Mesendoderm (in vitro differentiated cells): ENCODE data around the gene SLCO2A1.

Experiments used
- DNase-seq: peaks from one replicate; pipeline ENCODE4 v3.0.0; 2013
- H2AK5ac ChIP-seq: 2 replicates; pipeline ENCODE4 v1.6.1; 2013; ENCODE audit warnings: low read length, inconsistent platforms
- H2BK120ac ChIP-seq: 2 replicates; pipeline ENCODE4 v1.6.1; 2013; ENCODE audit warnings: low read depth, mild to moderate bottlenecking, low read length, moderate library complexity, mixed read lengths
- H2BK15ac ChIP-seq: replicated peaks from 2 replicates; pipeline ENCODE4 v1.6.1; 2013; ENCODE audit warnings: low read depth, mild to moderate bottlenecking, moderate library complexity
- H2BK5ac ChIP-seq: 2 replicates; pipeline ENCODE4 v1.6.1; 2013; ENCODE audit warnings: low read length, inconsistent platforms
- H3K18ac ChIP-seq: 2 replicates; pipeline ENCODE4 v1.6.1; 2013; ENCODE audit warnings: mild to moderate bottlenecking, low read length, mixed read lengths
- H3K23ac ChIP-seq: one replicate; pipeline ENCODE4 v1.6.1; 2013; ENCODE audit warnings: low read length
- H3K27ac ChIP-seq: 2 replicates; pipeline ENCODE4 v1.5.1; 2013; ENCODE audit warnings: low read depth, mild to moderate bottlenecking, inconsistent platforms, low read length, moderate library complexity
- H3K27me3 ChIP-seq: 2 replicates; pipeline ENCODE4 v1.6.1; 2013; ENCODE audit warnings: low read length, control low read depth, mild to moderate bottlenecking, inconsistent platforms; ENCODE audit not compliant: insufficient read depth, poor library complexity
- H3K36me3 ChIP-seq: 2 replicates; pipeline ENCODE4 v1.6.1; 2013; ENCODE audit warnings: low read length, inconsistent platforms; ENCODE audit not compliant: control insufficient read depth, insufficient read depth
- H3K4ac ChIP-seq: one replicate; pipeline ENCODE4 v1.6.1; 2013; ENCODE audit warnings: low read depth, mild to moderate bottlenecking, low read length, moderate library complexity
- H3K4me1 ChIP-seq: 2 replicates; pipeline ENCODE4 v1.6.1; 2013; ENCODE audit warnings: low read depth, low read length, inconsistent platforms; ENCODE audit not compliant: control insufficient read depth
- H3K4me2 ChIP-seq: 2 replicates; pipeline ENCODE4 v1.6.1; 2013; ENCODE audit warnings: low read length
- H3K4me3 ChIP-seq: 2 replicates; pipeline ENCODE4 v1.5.1; 2013; ENCODE audit warnings: mild to moderate bottlenecking, low read length
- H3K56ac ChIP-seq: one replicate; pipeline ENCODE4 v1.6.1; 2013; ENCODE audit warnings: low read length
- H3K79me1 ChIP-seq: 2 replicates; pipeline ENCODE4 v1.6.1; 2013; ENCODE audit warnings: low read length, inconsistent platforms
- H3K79me2 ChIP-seq: 2 replicates; pipeline ENCODE4 v1.6.1; 2013; ENCODE audit warnings: mild to moderate bottlenecking, low read length; ENCODE audit not compliant: control insufficient read depth, insufficient read depth
- H3K9ac ChIP-seq: 2 replicates; pipeline ENCODE4 v1.6.1; 2013; ENCODE audit warnings: low read length, inconsistent platforms
- H4K5ac ChIP-seq: one replicate; pipeline ENCODE4 v1.6.1; 2013; ENCODE audit warnings: low read length
- H4K8ac ChIP-seq: one replicate; pipeline ENCODE4 v1.6.1; 2013; ENCODE audit warnings: low read depth, mild to moderate bottlenecking, control low read depth, low read length, moderate library complexity
- WGBS: extraction: QIAGEN DNeasy Blood & Tissue Kit; methylation state at CpG from one replicate; pipeline ENCODE4 v1.1.7; 2013; ENCODE audit warnings: low lambda C conversion rate, missing lambda C conversion rate; ENCODE audit not compliant: insufficient coverage; ENCODE audit errors: extremely low coverage; 5-methylcytosine and 5-hydroxymethylcytosine counted together

The SLCO2A1 gene

DNA sequence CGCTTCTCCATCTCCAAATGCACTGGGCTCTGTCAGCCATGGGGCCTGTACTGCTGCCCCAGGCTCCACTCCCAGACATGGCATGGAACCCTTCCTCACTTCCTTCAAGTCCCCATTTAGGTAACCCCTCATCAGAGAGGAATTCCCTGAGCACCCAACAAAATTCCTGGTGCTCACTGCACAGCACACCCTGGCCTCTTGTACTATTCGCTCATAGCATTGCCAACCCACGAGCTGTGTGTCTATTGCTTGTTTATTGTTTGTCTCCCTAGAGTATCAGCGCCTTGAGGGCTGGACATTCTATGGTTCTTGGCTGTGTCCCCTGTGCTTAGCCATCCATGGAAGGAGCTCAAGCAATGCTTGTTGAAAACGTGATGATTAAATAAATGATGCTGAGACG, 46.1 kb upstream of the SLCO2A1 start:
- Histone ChIP-seq H2BK5ac (no peak overlapping the region), H3K56ac (no peak overlapping the region)
- WGBS = no CpG with 5 or more reads among the region's 6 CpGs

DNA sequence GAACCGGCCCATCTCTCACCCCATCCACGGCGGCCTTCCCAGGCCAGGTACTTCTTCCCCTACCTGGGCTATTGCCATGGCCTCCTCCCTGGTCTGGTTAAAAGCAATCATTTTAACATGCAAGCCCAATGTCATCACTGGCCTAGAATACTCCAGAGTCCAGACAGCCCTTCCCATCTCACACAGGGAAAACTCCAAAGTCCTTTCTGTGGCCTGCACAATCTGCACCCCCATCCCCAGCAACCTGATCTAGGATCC, 45.8 kb upstream of the SLCO2A1 start:
- Histone ChIP-seq H3K9ac (no peak overlapping the region), H3K4me2 (no peak overlapping the region), H3K23ac (no peak overlapping the region), H2BK5ac (no peak overlapping the region), H3K27me3 (no peaks in the 10 kb centered on the region), H3K56ac (no peak overlapping the region), H3K18ac (no peak overlapping the region), H4K5ac (no peak overlapping the region), H2BK120ac (no peak overlapping the region), H3K79me2 (no peaks in the 10 kb centered on the region), H4K8ac (no peak overlapping the region), H3K4ac (no peak overlapping the region), H3K79me1 (no peaks in the 10 kb centered on the region), H2BK15ac (no peak overlapping the region), H3K36me3 (no peaks in the 10 kb centered on the region), H3K4me3 (no peak overlapping the region), H2AK5ac (no peak overlapping the region), H3K27ac (no peak overlapping the region), H3K4me1 (no peaks in the 10 kb centered on the region)
- DNase-seq = no peak
- WGBS = no CpG with 5 or more reads among the region's 3 CpGs

More for the DNA sequence above, 46.1 kb upstream of the SLCO2A1 start:
- Histone ChIP-seq H3K36me3 (no peaks in the 10 kb centered on the region), H3K4ac (no peak overlapping the region), H2AK5ac (no peak overlapping the region), H3K4me1 (no peaks in the 10 kb centered on the region), H3K79me1 (no peaks in the 10 kb centered on the region), H3K27ac (no peak overlapping the region), H3K4me3 (no peak overlapping the region), H4K5ac (no peak overlapping the region), H3K27me3 (no peaks in the 10 kb centered on the region), H2BK120ac (no peak overlapping the region), H3K4me2 (no peak overlapping the region), H2BK15ac (no peak overlapping the region), H4K8ac (no peak overlapping the region), H3K23ac (no peak overlapping the region), H3K79me2 (no peaks in the 10 kb centered on the region), H3K9ac (no peak overlapping the region), H3K18ac (no peak overlapping the region)
- DNase-seq = no peak

DNA sequence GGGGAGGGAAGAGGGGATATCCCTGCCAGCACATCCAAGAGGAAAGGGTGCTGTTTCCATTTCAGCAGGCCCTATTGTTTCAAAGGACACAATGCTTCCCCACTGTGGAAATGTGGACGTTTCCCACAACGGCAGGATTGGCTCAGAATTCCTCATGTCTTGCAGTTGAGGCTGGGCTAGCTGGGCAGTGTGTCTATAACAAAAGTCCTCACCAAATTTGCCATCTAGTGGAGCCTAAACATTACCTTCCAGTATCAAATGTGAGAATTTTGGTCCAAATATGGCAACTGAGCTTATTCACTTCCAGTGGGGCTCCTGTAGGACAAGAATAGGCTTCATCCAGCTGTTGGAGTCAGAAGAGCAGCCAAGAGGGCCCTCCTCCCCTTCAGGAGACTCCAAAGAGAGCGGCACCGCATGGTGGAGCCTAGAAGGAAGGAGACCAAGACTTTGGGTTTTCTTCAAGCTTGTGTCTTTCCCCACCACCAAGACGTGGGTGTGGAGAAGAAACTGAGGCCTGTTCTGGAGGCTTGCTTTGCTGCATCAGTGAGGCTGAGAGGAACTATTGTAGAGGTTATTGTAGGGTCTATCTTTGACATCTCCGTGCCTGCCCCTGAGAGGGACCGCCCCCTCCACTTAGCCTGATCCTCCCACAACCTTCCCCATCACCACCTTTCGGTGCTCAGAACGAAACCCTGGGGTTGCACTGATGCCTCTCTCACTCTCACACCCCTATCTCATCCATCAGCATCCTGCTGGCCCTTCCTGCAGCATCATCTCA, 45.3 kb upstream of the SLCO2A1 start:
- WGBS = no CpG with 5 or more reads among the region's 9 CpGs
- no peak overlapping the region for H4K5ac ChIP-seq
- H3K23ac ChIP-seq = no peak overlapping the region
- no peak for DNase-seq
- no peak overlapping the region for H2BK15ac ChIP-seq
- no peak overlapping the region for H3K9ac ChIP-seq
- H3K4me1 ChIP-seq = no peaks in the 10 kb centered on the region
- H3K27me3 ChIP-seq = no peaks in the 10 kb centered on the region
- H3K4ac ChIP-seq = no peak overlapping the region
- H2BK120ac ChIP-seq = no peak overlapping the region
- no peak overlapping the region for H3K4me2 ChIP-seq
- H3K27ac ChIP-seq = no peak overlapping the region
- H3K79me1 ChIP-seq = no peaks in the 10 kb centered on the region
- no peak overlapping the region for H3K4me3 ChIP-seq
- H3K18ac ChIP-seq = no peak overlapping the region
- H2AK5ac ChIP-seq = no peak overlapping the region
- no peak overlapping the region for H3K56ac ChIP-seq
- no peaks in the 10 kb centered on the region for H3K36me3 ChIP-seq
- H4K8ac ChIP-seq = no peak overlapping the region
- H2BK5ac ChIP-seq = no peak overlapping the region
- H3K79me2 ChIP-seq = no peaks in the 10 kb centered on the region

DNA sequence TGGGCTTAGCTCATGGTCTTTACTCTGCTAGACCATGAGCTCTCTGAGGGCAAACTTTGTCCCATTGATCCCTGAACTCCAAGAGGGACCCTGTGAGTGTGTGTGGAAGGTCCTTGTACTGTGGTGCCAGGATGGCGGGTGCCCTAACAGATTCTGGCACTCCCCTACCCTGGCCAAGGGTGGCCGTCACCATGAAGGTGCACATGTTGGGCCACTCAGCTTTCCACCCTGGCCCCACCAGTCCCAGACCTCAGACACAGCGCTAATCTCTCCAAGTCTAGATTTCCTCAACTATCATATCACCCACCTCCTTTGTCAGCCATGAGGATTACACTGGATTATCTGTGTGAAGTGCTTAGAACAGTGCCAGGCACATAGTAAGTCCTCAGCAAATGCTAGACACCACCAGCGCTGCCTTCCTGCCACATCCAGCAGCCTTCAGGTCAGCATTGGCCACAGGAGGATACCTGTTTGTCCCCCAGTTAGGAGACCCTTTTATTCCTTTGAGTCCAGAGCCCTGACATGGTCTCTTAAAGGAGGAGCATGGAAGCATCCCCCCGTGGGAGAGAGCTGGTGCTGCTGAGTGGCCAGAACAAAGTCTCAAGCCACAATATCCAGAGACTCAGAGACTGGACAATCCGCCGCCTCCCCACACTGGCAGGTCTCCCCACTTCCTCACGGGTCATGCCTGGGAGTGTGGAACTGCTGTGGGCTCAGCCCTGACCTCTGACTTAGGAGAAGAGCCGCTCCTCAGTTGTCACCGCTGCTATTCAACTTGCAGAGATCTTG, 44.5 kb upstream of the SLCO2A1 start:
- Histone ChIP-seq H3K4me3 (no peak overlapping the region), H2AK5ac (no peak overlapping the region), H2BK120ac (no peak overlapping the region), H3K79me1 (no peaks in the 10 kb centered on the region), H3K4ac (no peak overlapping the region), H3K9ac (no peak overlapping the region), H3K4me2 (no peak overlapping the region), H3K23ac (no peak overlapping the region), H3K36me3 (no peaks in the 10 kb centered on the region), H4K5ac (no peak overlapping the region), H4K8ac (no peak overlapping the region), H3K79me2 (no peaks in the 10 kb centered on the region), H3K27ac (no peak overlapping the region), H3K18ac (no peak overlapping the region), H2BK15ac (no peak overlapping the region), H3K56ac (no peak overlapping the region), H3K4me1 (no peaks in the 10 kb centered on the region), H3K27me3 (no peaks in the 10 kb centered on the region), H2BK5ac (no peak overlapping the region)
- no peak for DNase-seq
- no CpG with 5 or more reads among the region's 10 CpGs for WGBS

DNA sequence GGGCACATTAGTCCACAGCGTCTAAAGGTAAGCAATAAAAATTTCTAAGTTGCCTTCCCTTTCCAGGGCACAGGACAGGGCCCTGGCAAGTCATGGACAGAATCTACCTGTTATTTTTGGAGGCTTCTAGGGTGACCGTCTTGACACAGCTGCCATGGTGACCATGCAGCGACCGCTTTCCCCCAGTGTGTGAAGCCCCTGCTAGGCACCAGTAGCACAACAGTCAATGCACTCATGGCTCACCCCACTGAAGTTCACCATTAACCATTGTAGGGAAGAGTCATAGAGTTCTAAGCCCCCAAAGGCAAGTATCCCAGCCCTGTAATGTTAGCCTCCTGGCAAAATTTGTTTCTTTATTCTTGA, 43.8 kb upstream of the SLCO2A1 start:
- Histone ChIP-seq H3K9ac (no peak overlapping the region), H3K79me2 (no peaks in the 10 kb centered on the region), H2BK120ac (no peak overlapping the region), H3K4me3 (no peak overlapping the region), H3K27ac (no peak overlapping the region), H3K36me3 (no peaks in the 10 kb centered on the region), H3K56ac (no peak overlapping the region), H3K23ac (no peak overlapping the region), H2BK5ac (no peak overlapping the region), H3K18ac (no peak overlapping the region), H3K4ac (no peak overlapping the region), H3K4me1 (no peaks in the 10 kb centered on the region), H4K8ac (no peak overlapping the region), H4K5ac (no peak overlapping the region), H2AK5ac (no peak overlapping the region), H2BK15ac (no peak overlapping the region), H3K27me3 (no peaks in the 10 kb centered on the region), H3K79me1 (no peaks in the 10 kb centered on the region), H3K4me2 (no peak overlapping the region)
- WGBS = no CpG with 5 or more reads among the region's 4 CpGs
- DNase-seq = no peak
